Measurements from ENCODE around the gene GSTM4. TPM values are rescaled to one million over a fixed set of nuclear protein-coding genes. Genes with fewer than 3 reads are reported as not detected.

GSTM4 gene
- total and polyA plus RNA-seq, 2 of the 8 experiments (the other 6 are each of a cell fraction or from before 2014, with no cell fraction given): 11.3 to 31.4 TPM

DNA sequence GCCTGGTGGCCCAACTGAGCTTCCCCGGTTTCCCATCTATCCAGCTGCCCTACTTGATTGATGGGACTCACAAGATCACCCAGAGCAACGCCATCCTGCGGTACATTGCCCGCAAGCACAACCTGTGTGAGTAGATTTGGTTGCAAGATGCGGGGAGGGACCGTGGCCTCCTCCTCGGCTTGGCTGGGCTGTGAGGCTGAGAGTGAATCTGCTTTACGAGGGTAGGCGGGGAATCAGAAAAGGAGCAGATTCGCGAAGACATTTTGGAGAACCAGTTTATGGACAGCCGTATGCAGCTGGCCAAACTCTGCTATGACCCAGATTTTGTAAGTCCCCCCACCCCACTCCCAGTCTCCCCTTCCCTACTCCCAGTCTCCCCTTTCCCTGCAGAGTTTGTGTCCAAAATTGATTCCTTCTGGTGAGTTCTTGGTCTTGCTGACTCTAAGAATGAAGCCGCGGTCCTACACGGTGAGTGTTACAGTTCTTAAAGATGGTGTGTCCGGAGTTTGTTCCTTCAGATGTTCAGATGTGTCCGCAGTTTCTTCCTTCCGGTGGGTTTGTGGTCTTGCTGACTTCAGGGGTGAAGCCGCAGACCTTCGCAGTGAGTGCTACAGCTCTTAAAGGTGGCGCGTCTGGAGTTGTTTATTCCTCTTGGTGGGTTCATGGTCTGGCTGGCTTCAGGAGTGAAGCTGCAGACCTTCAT lies 13.5 kb downstream of the GSTM4 start:
- FAIRE-seq: no peak
- no peak for TF ChIP-seq CBX8 (IDR thresholded peaks at IDR 0.05; ENCODE audit: borderline replicate concordance, low read depth, low read length)

More for the DNA sequence above, 13.5 kb downstream of the GSTM4 start:
- Histone ChIP-seq H3K14ac (ENCODE audit: insufficient read length) (no peak overlapping the region), H3K79me1 (ENCODE audit: low read depth, low read length) (no peaks in the 10 kb centered on the region), H3K18ac (ENCODE audit: extremely low read depth, low read length) (no peak overlapping the region), H2BK20ac (ENCODE audit: low read length) (no peak overlapping the region), H3K23me2 (ENCODE audit: low read depth, low read length) (peaks cover 4% of the 10 kb centered on the region; the same call in 1 of the 2 replicates), H3K56ac (replicated peaks; ENCODE audit: insufficient read length, low read depth, low read length) (no peak overlapping the region), H3K4ac (replicated peaks; ENCODE audit: insufficient read length, low read depth, low read length) (no peak overlapping the region), H3K79me2 (ENCODE audit: control insufficient read depth in 1 of 2, insufficient read depth in 2 of 2, low read length in 2 of 2) (no peaks in the 10 kb centered on the region), H4K8ac (ENCODE audit: extremely low read depth, insufficient read depth, low read length) (no peak overlapping the region), H3K4me3 (ENCODE audit: extremely low read depth in 1 of 4, insufficient read depth in 2 of 4, low read depth in 3 of 4, low read length in 4 of 4) (no peak overlapping the region), H2AK5ac (ENCODE audit: low read depth, low read length) (no peak overlapping the region), H4K91ac (replicated peaks; ENCODE audit: insufficient read length, low read length) (no peak overlapping the region), H3K27ac (ENCODE audit: low read depth, low read length) (no peak overlapping the region), H3K4me2 (ENCODE audit: insufficient read depth in 1 of 2, low read depth in 2 of 2, low read length in 2 of 2) (no peak overlapping the region; a peak in 1 of 4 replicates), H2BK12ac (ENCODE audit: low read depth, low read length) (no peak overlapping the region), H3K23ac (ENCODE audit: insufficient read length) (no peak overlapping the region), H3K9ac (replicated peaks in 1 of 4; ENCODE audit: extremely low read depth in 1 of 4, low read depth in 3 of 4, low read length in 3 of 4) (no peak overlapping the region), H2AFZ (ENCODE audit: low read length) (no peak overlapping the region), H3K27me3 (replicated peaks in 1 of 4; ENCODE audit: control insufficient read depth in 3 of 4, extremely low read depth in 1 of 4, insufficient read depth in 3 of 4, low read length in 3 of 4) (no peaks in the 10 kb centered on the region), H4K20me1 (replicated peaks in 1 of 2; ENCODE audit: control insufficient read depth in 1 of 2, insufficient read depth in 2 of 2, low read length in 2 of 2) (no peaks in the 10 kb centered on the region), H3K36me3 (ENCODE audit: control insufficient read depth in 2 of 4, insufficient read depth in 4 of 4, low read length in 3 of 4) (no peaks in the 10 kb centered on the region), H2BK120ac (replicated peaks; ENCODE audit: low read depth, low read length) (no peak overlapping the region), H4K5ac (ENCODE audit: insufficient read length, low read depth, low read length) (no peak overlapping the region), H3K4me1 (replicated peaks in 1 of 4; ENCODE audit: control insufficient read depth in 3 of 4, insufficient read depth in 4 of 4, low read length in 3 of 4) (peaks cover 0 to 6% (median 5%) of the 10 kb centered on the region in 4 experiments; a peak in 5 of 7 replicates), H2BK5ac (ENCODE audit: low read depth, low read length) (no peak overlapping the region), H2BK15ac (ENCODE audit: low read length) (no peak overlapping the region), H3K9me3 (ENCODE audit: insufficient read depth in 2 of 2, low read depth in 1 of 2, low read length in 1 of 2) (no peaks in the 10 kb centered on the region)
- POLR2A ChIA-PET (ENCODE audit: partially characterized antibody): interaction anchor here (0.7 kb wide), 1 partner anchor 10 kb away, joined by 3 read pairs; no protein-coding TSS in a partner anchor
- 92% methylated on average over 21 of the region's 22 CpGs; no CpG with 5 or more reads in 1 of the 2 experiments for WGBS, 2 experiments (ENCODE audit: extremely low coverage in 1 of 2, insufficient coverage in 1 of 2, insufficient read length in 1 of 2, insufficient replicate concordance in 2 of 2, low coverage in 1 of 2, low lambda C conversion rate in 2 of 2, missing lambda C conversion rate in 1 of 2)
- CTCF ChIA-PET (ENCODE audit: partially characterized antibody): interaction anchor here (1.0 to 2.7 kb wide), 9 partner anchors 14 to 107 kb away, joined by 3 to 13 read pairs (median 3); partner anchors contain the start of gene GSTM4
- no peak for DNase-seq (ENCODE audit: low read depth in 1 of 2, low spot score in 2 of 2)
